Measurements from ENCODE around the gene ASIC2. TPM values are rescaled to one million over a fixed set of nuclear protein-coding genes. Genes with fewer than 3 reads are reported as not detected.

The ASIC2 gene
- total RNA-seq, 1 experiment from 2014 or later, result not detected

DNA sequence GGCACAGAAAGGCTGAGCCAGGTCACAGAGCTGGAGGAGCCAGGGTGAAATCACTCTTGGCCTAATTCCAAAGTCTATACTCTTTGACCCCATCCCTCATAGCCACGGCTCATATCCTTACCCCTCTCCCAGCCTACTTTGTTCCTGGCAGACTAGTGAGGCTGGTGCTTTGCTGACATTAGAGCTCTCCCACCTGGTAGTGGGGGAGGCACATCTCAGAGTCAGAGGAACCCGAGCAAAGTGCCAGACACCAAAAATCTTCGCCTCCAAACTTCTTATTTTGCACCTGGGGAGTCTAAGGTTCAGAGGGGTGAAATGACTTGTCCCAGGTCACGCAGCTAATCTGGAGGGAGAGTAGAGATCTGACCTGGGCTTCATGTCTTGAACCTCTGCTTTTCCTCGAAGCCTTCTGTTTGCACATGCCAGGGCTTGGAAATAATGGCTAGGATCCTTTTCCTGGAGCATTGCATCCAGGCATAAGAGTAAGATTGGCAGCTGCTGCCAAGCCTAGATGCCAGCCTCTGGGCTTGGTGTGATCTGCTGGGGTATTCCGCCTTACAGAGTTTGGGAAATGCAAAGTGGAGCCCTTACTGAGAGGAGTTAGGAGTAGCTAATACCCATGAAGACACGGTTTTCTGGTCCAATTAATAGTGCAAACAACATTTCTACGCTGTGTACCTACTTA is 174.6 kb downstream of the ASIC2 start:
- no peak for DNase-seq (ENCODE audit: low read depth)

DNA sequence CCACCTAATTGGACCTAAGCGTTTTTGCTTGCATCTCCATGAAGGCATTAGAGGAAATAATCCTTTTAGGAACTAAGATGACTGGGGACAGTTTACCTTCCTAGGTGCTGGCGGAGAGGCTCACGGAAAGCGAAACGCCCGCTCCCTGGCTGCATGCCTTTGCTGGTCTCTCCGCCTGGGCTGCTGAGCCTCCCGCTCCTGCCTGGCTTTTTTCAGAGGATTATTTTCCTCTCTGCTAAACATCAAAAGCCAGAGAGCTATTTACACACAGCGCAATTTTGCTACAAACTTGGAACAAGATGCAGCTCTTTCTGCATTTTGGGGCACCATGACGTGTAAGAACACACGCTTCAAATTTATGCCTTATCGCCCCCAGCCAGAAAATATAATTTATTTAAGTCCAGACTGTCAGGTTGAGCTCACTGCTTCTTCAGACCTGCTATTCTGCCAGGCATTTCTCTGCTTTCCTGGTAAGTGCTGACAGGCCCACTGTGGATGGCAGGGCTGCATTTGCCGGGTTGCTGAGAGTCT is 177.0 kb downstream of the ASIC2 start:
- no peak for DNase-seq (ENCODE audit: low read depth)

DNA sequence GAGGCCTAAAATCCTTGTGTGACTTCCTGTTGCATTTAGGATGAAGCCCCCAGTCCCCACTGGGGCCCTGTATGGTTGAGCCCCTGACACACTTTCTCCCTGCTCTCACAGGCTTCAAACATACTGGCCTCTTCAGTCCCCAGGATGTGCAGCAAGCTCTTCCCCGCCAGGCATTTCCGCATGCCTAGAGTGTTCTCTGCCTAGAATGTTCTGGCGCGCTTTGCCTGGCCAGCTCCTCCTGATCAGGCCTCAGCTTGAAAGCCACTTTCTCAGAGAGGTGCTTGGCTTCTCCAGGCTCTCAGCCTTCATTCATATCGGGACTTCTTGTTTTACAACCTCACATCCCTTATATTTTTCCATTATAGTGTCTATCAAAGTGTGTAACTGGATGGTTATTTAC is 177.7 kb downstream of the ASIC2 start:
- DNase-seq (ENCODE audit: low read depth), result no peak

DNA sequence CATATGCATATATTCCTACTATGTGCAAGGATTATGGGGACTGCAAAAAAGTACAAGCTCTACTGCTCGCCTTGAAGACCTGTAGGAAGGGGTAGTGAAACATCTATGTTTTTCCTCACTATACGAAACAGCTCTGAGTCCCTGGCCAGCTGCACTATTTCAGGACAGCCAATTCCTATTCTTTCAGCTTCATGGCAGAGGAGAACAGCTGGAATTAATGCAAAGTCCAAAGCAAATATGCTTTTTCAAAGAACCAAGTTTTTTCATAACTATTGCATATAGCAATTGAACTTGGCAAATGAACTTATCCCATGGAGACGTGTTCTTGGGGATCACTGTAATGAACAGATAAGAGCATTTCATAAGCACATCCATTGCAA is 179.1 kb downstream of the ASIC2 start:
- DNase-seq (ENCODE audit: low read depth), result no peak

DNA sequence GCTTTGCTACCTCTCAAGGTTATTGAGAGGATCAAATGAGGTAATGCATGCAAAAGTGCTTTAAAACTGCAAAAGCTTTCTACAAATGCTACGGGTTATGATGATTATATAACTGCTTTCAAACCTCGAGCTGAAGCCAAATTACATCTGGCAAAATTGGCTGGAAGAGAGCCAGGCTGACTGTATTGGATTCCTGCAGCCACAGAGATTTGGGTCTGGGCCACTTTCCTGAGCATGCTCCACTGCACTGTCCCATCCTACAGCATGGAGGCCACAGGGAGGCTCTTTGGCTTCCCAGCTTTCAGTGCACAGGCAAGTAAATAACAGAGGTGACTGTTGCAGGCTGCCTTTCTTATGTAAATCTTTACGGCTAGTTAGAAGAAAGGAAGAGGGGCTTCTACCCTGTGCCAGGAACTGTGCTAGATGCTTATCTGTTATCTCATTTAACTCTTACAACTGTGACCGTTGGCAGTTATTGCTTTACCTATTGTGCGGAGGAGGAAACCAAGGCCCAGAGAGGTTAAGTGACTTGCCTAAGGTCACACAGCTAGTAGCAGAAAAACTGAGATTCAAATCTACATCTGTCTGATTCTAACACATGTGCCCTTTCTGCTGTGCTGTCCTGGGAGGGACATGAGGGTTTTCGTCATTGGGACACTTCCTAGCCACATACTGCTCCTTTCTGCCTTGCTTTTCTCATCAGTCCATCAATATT is 179.7 kb downstream of the ASIC2 start:
- DNase-seq (ENCODE audit: low read depth), result no peak

DNA sequence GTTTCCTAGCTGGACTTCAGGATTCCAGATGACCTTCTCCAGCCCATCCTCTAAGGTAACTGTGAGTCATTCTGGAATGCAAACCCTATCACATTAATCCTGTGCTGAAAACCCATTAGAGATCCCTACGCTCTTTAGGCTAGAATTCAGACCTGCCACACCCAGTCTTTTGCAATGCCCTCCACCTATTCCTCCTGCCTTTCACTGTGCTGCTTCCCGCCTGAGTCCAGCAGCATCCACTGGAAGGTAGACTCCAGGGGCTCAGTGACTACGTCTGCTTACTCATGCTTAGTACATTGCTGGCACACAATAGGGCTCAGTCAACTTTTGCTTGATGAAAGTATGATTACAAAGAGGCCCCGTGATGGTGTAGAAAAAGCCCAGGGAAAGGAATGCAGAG is 180.3 kb downstream of the ASIC2 start:
- peak; percentile 94 for DNase-seq (ENCODE audit: low read depth)

DNA sequence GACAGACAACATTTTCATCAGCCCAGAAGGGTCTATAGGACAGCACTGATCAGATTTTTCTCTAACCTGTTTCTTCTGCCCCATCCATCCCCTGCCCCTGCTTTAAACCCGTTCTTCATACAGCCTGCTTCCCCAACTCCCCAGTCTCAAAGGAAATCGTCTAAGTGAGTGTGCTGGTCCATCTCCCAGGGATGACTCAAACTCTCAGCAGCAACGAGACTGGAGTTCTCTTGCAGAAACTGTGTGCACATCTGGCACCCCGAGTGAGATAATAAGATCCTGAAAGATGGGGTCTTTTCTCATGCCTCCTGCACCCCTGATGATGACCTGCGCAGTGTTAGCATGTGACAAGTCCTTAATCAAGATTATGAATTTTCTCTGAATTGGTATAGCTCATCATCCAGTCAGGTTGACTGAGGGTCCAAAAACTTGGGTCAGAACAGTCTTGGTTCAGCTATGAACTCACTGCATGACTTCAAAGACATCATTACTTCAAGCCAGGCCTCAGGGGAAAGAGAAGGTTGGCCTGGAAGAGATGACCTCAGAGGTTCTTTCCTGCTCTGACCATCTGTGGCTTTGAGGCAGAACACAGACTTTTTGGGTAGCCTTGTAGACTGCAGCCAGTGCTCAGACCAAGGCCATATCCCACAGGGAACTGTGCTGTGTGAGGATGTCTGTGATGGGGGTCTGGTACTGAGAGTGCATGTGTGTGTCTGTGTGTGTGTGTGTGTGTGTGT is 183.6 kb downstream of the ASIC2 start:
- peak; percentile 26 for DNase-seq (ENCODE audit: low read depth)

DNA sequence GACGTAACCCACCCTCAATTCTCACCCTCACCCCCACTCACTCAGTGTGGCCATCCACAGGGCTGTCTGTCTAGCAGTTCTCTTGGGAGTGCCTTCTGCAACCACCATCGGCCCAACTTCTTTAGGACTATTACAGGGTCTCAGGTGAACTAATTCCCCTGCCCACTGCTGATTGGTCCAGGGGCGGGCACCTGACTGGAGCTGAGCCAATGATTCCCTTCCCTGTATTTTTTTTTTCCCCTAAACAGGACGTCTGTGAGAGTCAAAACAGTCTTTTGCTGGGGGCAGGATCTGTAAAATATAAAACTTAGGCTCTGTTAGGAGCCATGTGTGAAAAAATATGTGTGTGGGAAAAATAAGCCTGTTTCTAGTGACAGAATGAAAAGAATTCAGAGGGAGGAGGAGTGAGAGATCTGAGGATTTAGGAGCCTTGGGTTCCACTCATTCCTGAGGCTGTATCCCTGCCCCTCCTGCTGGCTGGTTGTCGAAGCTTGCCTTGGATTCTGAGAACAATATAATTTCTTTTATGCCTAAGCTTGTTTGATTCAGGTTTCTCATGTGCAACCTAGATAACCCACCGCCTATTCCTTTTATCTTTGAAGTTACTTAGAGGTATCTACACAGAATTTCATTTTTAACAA is 186.4 kb downstream of the ASIC2 start:
- no peak for DNase-seq (ENCODE audit: low read depth)

DNA sequence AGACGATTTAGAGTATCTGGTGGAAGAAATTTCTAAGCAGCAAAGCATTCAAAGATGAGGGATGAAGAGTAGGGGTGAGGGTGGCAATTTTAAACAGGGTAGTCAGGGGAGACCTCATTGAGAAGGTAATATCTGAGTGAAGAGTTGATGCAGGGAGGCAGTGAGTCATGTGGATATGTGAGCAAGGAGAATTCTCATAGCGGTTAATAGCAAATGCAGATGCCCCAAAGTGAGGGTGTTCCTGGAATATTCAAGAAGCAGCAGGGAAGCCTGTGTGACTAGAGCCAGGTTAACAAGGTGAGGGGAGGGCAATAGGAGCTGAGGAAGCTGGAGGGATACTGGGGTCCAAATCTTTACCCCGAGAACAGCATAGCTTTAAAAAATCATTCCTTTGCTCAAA is 187.2 kb downstream of the ASIC2 start:
- no peak for DNase-seq (ENCODE audit: low read depth)

DNA sequence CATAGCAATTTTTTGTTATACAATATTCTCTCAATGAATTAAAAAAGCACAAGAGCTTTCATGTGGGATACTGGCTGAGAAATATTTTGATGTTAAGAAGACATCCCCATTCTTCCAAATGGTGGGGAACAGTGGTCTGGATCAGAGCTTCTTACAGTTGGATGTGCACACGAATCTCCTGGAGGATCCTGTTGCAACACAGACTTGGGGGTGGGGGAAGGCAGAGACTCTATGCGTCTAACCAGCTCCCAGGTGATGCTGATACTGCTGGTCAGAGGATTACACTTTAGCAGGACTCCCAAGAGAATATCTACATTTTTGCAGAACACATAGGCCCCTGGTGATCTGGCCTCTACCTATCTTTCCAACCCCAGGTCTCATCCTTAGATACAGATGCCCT is 193.2 kb downstream of the ASIC2 start:
- no peak for DNase-seq (ENCODE audit: low read depth)

DNA sequence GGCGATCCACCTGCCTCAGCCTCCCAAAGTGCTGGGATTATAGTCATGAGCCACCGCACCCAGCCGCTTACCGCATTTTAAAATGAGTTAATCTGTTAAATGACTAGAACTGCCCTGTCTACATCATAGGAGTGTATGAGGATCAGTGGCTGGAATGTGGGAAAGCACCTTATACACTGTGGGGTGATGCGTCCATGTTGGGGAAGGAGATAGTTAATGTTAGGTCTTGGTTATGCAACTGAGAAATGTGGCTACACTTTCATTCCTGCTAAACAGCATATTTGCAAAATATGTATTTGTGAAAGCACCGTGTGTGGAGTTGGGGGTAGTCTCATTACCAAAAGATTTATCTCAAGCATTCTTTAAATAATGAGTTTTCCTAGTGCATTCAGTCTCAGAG is 193.8 kb downstream of the ASIC2 start:
- no peak for DNase-seq (ENCODE audit: low read depth)

DNA sequence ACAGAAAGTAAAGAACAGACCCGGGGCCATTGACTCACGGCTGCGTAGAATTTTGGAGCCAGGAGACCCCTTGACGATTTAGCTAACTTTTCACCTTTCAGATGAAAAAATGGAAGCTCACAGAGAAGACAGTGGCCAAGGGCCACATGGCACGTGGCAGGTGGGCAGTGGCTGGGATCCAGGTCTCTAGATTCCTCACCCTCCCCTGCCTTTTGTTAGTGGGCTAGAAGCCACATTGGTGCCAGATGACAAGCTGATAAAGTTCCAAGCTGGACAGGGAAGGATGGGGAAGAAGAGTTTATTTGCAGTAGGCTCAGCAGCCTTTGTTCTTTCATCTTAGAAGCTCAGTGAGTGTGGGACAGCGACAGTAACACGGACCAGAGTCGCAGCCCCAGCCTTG is 195.7 kb downstream of the ASIC2 start:
- no peak for DNase-seq (ENCODE audit: low read depth)

DNA sequence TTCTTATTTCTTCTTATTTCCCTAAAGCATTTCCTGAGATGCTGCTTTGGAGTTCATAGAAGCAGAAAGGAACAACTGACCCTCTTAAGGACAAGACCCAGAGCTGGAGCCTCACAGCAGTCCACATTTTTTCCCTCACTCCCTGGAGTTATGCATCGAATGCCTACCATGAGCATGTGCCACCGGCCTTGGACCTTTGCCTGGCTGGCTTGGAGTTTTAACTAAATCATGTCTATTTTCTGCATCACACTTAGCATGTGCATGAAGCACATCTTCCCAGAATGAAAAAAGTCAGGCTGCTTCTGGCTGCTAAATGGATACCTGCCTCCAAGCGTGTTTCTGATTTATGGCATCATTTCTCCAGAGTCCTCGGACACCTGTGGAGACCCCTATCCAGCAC is 196.9 kb downstream of the ASIC2 start:
- no peak for DNase-seq (ENCODE audit: low read depth)

DNA sequence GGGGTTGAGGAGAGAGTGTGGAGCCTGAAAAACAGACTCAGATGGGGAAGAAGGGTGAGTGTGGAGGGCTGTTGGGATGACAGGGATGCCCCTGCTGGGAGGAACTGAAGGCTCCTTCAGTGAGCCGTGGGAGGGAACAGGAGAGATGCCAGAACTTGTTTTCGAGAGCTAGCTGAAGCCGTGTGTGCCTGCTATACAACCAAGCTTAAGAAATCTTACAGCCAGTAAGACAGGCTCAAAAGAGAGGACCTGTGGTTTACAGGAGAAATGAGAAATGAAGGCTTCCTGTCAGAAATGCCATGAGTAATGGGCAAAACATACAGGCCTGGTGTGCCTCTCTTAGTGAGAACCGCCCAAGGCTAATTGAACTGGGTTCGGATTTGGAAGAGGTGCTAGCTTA is 201.8 kb downstream of the ASIC2 start:
- DNase-seq (ENCODE audit: low read depth), result peak; percentile 59

DNA sequence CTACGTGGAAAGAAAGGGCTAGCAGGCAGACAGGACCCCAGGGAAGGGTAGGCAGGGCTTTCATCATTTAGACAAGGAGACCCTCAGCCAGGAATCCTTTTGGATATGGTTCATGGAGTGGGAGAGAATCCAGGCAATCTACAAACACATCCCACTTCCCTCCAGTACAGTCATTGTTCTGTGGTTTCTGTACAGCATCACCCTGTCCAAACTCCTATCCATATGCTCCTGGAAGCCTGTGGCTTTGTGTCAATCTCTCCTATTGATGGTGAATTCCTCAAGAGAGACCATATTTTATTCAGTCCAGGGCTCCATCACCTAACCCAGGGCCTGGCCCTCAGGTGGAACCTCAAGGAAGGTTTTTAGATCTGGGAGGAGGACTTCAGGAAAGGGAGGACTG is 202.3 kb downstream of the ASIC2 start:
- peak; percentile 54 for DNase-seq (ENCODE audit: low read depth)

DNA sequence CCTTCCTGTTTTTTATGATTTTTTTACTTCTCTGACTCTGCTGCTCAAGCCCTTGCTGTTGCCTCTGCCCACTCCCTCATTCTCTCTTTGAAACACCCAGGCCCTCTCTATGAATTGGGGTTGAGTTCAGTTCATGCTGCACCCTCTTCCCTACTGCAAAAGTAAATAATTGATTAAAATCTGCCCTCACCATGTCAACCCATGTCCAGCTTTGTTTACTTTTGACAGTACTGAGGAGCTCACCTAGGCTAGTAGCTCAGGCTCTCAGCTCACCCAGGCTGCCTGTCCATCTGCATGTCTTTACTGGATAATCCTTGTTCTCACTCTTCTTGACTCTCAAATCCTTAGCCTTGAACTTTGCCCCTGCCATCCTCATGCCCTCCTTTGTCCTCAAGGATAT is 206.2 kb downstream of the ASIC2 start:
- DNase-seq (ENCODE audit: low read depth), result no peak

DNA sequence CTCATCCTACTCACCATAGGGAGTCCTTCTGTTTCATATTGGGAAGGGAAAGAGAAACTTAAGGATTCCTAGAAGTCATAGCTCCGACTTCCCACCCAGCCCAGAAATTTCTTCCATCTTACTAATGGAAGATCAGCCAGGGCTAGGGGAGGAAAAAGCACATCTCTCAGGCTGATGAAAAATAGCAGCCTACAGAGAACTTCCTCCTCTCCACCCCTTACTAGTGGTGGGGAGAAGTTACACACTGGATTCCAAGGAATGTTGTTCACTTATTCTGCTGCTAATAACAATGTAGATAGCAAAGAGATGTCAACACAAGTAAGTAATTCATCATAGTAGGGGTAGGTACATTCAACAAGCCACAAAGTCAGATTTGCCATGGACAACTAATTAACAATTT is 207.1 kb downstream of the ASIC2 start:
- DNase-seq (ENCODE audit: low read depth), result no peak

DNA sequence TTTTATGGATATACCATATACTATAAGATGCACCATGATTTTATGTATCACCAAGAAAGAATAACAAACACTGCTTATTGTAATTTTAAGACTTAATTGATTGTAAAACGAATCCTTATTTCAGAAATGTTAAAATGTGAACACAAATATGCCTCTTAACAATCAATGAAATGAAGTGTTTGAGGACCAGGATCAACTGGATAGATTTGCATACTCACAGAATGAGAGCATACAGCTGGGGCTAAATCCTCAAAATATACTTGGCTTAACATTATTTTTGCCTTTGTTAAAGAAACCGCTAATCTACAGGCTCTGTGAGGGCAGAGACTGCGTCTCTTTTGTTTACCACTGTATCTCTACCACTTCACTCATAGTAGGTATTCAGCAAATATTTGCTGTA is 207.8 kb downstream of the ASIC2 start:
- DNase-seq (ENCODE audit: low read depth), result no peak

DNA sequence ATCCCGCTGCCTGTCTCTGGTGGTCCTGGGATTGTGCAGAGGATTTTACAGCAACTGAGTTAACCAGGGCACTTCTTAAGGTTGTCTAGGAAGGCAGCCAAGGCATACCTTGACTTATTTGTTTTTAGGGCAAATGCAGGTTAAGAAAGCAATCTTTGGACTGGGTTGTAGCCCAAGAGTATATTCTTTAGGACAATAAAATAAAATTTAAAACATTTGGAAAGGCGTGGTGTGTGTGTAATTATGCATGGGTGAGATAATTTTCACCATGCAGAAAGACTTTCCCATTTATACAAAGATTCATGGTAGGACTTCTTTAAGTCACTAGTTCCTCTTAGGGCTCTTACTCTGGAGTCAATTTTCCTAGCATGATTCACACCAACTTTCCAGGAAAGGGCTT is 208.3 kb downstream of the ASIC2 start:
- no peak for DNase-seq (ENCODE audit: low read depth)

DNA sequence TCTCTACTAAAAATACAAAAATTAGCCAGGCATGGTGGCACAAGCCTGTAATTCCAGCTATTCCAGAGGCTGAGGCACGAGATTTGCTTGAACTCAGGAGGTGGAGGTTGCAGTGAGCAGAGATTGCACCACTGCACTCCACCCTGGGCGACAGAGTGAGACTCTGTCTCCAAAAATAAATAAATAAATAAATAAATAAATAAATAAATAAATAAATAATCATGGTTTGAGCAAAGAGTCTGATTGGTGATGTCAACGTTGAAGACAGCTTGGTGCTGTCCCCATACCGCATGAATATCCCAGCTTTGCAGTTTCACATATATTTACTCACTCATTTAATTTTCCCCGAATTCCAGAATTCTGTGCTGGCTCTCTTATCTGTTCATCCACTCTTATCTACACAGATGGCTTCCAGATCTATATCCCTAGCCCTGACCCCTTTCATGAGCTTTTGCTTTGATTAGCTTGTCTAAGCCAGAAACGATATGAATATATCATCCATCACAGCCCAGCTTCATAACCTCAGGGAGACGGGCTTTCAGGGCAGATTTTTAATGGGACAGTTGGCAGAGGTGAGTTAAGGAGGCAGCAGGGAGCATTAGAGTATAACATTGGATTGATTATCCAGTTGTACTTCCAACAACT is 210.4 kb downstream of the ASIC2 start:
- DNase-seq (ENCODE audit: low read depth), result no peak

DNA sequence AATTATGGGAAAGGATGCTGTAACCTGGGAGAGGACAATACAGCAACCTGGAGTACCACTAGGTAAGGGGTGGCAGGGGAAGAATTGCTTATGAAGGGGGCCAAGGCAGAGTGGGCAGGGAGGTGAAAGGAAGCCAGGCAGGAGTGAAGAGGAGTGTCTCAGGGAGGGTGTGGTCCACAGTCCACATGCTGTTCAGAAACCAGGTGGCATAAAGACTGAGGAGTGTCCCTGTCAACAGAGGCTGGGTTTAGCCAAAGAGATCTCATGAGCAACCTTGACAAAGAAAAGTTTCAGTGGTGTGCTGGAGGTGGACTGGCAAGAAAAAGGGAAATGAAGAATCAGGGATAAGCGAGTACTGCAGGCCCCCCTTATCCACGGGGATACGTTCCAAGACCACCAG is 213.0 kb downstream of the ASIC2 start:
- DNase-seq (ENCODE audit: low read depth), result no peak

Measured in HT1080 (cell line).